HG03196 (cell line): Measurements from ENCODE around the gene FAM185A.
A peak's percentile ranks its signal among the peaks of the same experiment; 100 is the strongest.
"Not testable (repeated sequence)": the region's sequence is repeated elsewhere in the genome, so short reads cannot be mapped to it uniquely, and the experiment has no call there.

ENCODE experiments used
- ATAC-seq: cut with Tn5 transposase; IDR thresholded peaks from one replicate; pipeline ENCODE4 v1.9.1; 2021; ENCODE audit not compliant: unreplicated experiment

Gene FAM185A

GRCh38 chr7:102828286-102828685 lies 79.5 kb downstream of the FAM185A start:
- ATAC-seq: no peak

GRCh38 chr7:102829075-102829474 lies 80.3 kb downstream of the FAM185A start:
- ATAC-seq: no peak

- ATAC-seq: no peak
These were observed 81.4 kb downstream of the FAM185A start for GRCh38 chr7:102830197-102830596.

GRCh38 chr7:102832674-102833073 lies 83.9 kb downstream of the FAM185A start:
- ATAC-seq: no peak

- no peak for ATAC-seq
These were observed 84.5 kb downstream of the FAM185A start for GRCh38 chr7:102833343-102833742.

GRCh38 chr7:102834466-102834865 lies 85.7 kb downstream of the FAM185A start:
- ATAC-seq: no peak

GRCh38 chr7:102834999-102835398 lies 86.2 kb downstream of the FAM185A start:
- no peak for ATAC-seq

GRCh38 chr7:102836191-102836919 lies 87.6 kb downstream of the FAM185A start:
- ATAC-seq: no peak

- no peak for ATAC-seq
These were observed 88.2 kb downstream of the FAM185A start for GRCh38 chr7:102836977-102837376.

- ATAC-seq: no peak
These were observed 89.0 kb downstream of the FAM185A start for GRCh38 chr7:102837802-102838201.

GRCh38 chr7:102838572-102839101 lies 89.8 kb downstream of the FAM185A start:
- not testable (repeated sequence) for ATAC-seq

GRCh38 chr7:102840404-102840803 lies 91.6 kb downstream of the FAM185A start:
- no peak for ATAC-seq

- ATAC-seq: no peak
These were observed 92.5 kb downstream of the FAM185A start for GRCh38 chr7:102841290-102841689.

- ATAC-seq: no peak
These were observed 93.5 kb downstream of the FAM185A start for GRCh38 chr7:102842284-102842683.

- ATAC-seq: peak; percentile 73
These were observed 95.1 kb downstream of the FAM185A start for GRCh38 chr7:102843850-102844249.

GRCh38 chr7:102845346-102845745 lies 96.5 kb downstream of the FAM185A start:
- ATAC-seq: no peak

- no peak for ATAC-seq
These were observed 100.3 kb downstream of the FAM185A start for GRCh38 chr7:102849079-102849478.

- no peak for ATAC-seq
These were observed 100.7 kb downstream of the FAM185A start for GRCh38 chr7:102849538-102849937.

- no peak for ATAC-seq
These were observed 107.2 kb downstream of the FAM185A start for GRCh38 chr7:102856036-102856435.
